Right lobe of liver (tissue), 4 donors: ENCODE data around the gene SAG.

ENCODE experiments used
- POLR2A ChIP-seq: fragments of 450-650 bp; IDR thresholded peaks from one replicate; pipeline ENCODE4 v1.6.1; 2017; ENCODE audit warnings: antibody characterized with exemption, mild to moderate bottlenecking
- TF ChIP-seq, protein P1 (sequence below), 4 donors: fragments of 200-600 bp in 3 of 4; fragments of 450-650 bp in 1 of 4; IDR thresholded peaks; one replicate each; pipeline versions ENCODE4 v1.5.1 to v1.8.0; 2016 to 2022; ENCODE audit warnings: antibody characterized with exemption in 4 of 4, mild to moderate bottlenecking in 2 of 4
- donor health status: DM: no; HTN: no; CAD: no.
- donor health status: DM: no; HTN: no; CAD: no.
- donor health status: DM: no; HTN: yes; CAD: no.

- TF ChIP-seq POLR2A: no peak
- TF ChIP-seq, protein P1, sequence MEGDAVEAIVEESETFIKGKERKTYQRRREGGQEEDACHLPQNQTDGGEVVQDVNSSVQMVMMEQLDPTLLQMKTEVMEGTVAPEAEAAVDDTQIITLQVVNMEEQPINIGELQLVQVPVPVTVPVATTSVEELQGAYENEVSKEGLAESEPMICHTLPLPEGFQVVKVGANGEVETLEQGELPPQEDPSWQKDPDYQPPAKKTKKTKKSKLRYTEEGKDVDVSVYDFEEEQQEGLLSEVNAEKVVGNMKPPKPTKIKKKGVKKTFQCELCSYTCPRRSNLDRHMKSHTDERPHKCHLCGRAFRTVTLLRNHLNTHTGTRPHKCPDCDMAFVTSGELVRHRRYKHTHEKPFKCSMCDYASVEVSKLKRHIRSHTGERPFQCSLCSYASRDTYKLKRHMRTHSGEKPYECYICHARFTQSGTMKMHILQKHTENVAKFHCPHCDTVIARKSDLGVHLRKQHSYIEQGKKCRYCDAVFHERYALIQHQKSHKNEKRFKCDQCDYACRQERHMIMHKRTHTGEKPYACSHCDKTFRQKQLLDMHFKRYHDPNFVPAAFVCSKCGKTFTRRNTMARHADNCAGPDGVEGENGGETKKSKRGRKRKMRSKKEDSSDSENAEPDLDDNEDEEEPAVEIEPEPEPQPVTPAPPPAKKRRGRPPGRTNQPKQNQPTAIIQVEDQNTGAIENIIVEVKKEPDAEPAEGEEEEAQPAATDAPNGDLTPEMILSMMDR (IDR thresholded peaks at IDR 0.05): no peak
Measured at GRCh38 chr2:233273120-233273519, 34.5 kb upstream of the SAG start.
